Calu3 (cell line): ENCODE results near the gene HESX1. TPM values are rescaled to one million over a fixed set of nuclear protein-coding genes. Genes with fewer than 3 reads are reported as not detected.

ENCODE experiments used
- BruUV-seq: library from RNA; stranded (reverse); fragments of 400-500 nt; replicated peaks from 2 replicates; lab custom pipeline; 2021; lab: Mats Ljungman, UMichigan
- CTCF ChIA-PET: fragments of 300-600 bp; sonication (Branson Sonifier 250); formaldehyde crosslinking; loops from one replicate; lab custom pipeline; 2022; ENCODE audit warnings: antibody characterized with exemption; lab: Charles Lee
- DNase-seq: peaks from one replicate; pipeline ENCODE4 v3.0.0; 2022
- H3K27ac Mint-ChIP-seq: one replicate; pipeline ENCODE4 v1.8.0; 2022; ENCODE audit warnings: mixed read lengths; ENCODE audit not compliant: unreplicated experiment
- H3K27me3 Mint-ChIP-seq: one replicate; pipeline ENCODE4 v1.8.0; 2022; ENCODE audit warnings: mixed read lengths; ENCODE audit not compliant: unreplicated experiment
- H3K36me3 Mint-ChIP-seq: one replicate; pipeline ENCODE4 v1.8.0; 2022; ENCODE audit warnings: mild to moderate bottlenecking, moderate library complexity, mixed read lengths; ENCODE audit not compliant: insufficient read depth, unreplicated experiment
- H3K4me1 Mint-ChIP-seq: one replicate; pipeline ENCODE4 v1.8.0; 2022; ENCODE audit warnings: mild to moderate bottlenecking, low read depth, mixed read lengths; ENCODE audit not compliant: unreplicated experiment
- H3K4me3 Mint-ChIP-seq: one replicate; pipeline ENCODE4 v1.8.0; 2022; ENCODE audit warnings: mild to moderate bottlenecking, low read depth, moderate library complexity, mixed read lengths; ENCODE audit not compliant: unreplicated experiment
- H3K9me3 Mint-ChIP-seq: one replicate; pipeline ENCODE4 v1.8.0; 2022; ENCODE audit warnings: low read depth, mixed read lengths; ENCODE audit not compliant: unreplicated experiment
- CTCF ChIP-seq: fragments of 200-600 bp; IDR thresholded peaks from one replicate; pipeline ENCODE4 v1.8.0; 2022; ENCODE audit warnings: antibody characterized with exemption; ENCODE audit not compliant: unreplicated experiment
- intact Hi-C: fragments of 100-400 bp; cut with micrococcal nuclease; formaldehyde crosslinking; loops from one replicate; pipeline ENCODE4 v1.10.0; 2022; ENCODE audit not compliant: unreplicated experiment
- total RNA-seq: library from RNA; stranded (reverse); gene quantifications from 2 replicates; pipeline ENCODE4 v1.2.3, GENCODE V29; 2022

HESX1 gene
- total RNA-seq, 1 experiment from 2014 or later: 0.78 TPM

- H3K4me3 Mint-ChIP-seq: no peak overlapping the region
- DNase-seq: no peak
- TF ChIP-seq CTCF: no peak
- peaks cover 31% of the 10 kb centered on the region for H3K27me3 Mint-ChIP-seq
- no peak overlapping the region for H3K27ac Mint-ChIP-seq
- peaks cover 26% of the 10 kb centered on the region for H3K4me1 Mint-ChIP-seq
- CTCF ChIA-PET: no interaction called here
- no TSS peak for BruUV-seq
- H3K9me3 Mint-ChIP-seq: no peaks in the 10 kb centered on the region
- H3K36me3 Mint-ChIP-seq: peaks cover 19% of the 10 kb centered on the region
- intact Hi-C loops: loop anchor here (5.0 kb wide), 1 partner anchor 66 kb away; no protein-coding TSS in a partner anchor
These were observed 31.6 kb downstream of the HESX1 start for GRCh38 chr3:57168151-57168550.

- Mint-ChIP-seq H3K4me3 (no peak overlapping the region), H3K36me3 (peaks cover 19% of the 10 kb centered on the region), H3K27me3 (peaks cover 45% of the 10 kb centered on the region), H3K4me1 (peaks cover 26% of the 10 kb centered on the region), H3K27ac (no peak overlapping the region), H3K9me3 (no peaks in the 10 kb centered on the region)
- TF ChIP-seq CTCF: no peak
- no TSS peak for BruUV-seq
- intact Hi-C loops: loop anchor here (5.0 kb wide), 1 partner anchor 64 kb away; no protein-coding TSS in a partner anchor
- CTCF ChIA-PET: interaction anchor here (0.7 to 1.3 kb wide), 2 partner anchors 71 to 561 kb away, joined by 3 to 4 read pairs; no protein-coding TSS in a partner anchor
- DNase-seq: no peak
These were observed 33.1 kb downstream of the HESX1 start for GRCh38 chr3:57166660-57167059.

GRCh38 chr3:57165641-57166040 lies 34.1 kb downstream of the HESX1 start:
- Mint-ChIP-seq H3K4me3 (peak overlapping the region; percentile 74), H3K36me3 (peaks cover 19% of the 10 kb centered on the region), H3K27me3 (peaks cover 52% of the 10 kb centered on the region), H3K9me3 (no peaks in the 10 kb centered on the region), H3K27ac (peak overlapping the region; percentile 39), H3K4me1 (peaks cover 21% of the 10 kb centered on the region)
- no TSS peak for BruUV-seq
- CTCF ChIA-PET: interaction anchor here (1.3 kb wide), 1 partner anchor 70 kb away, joined by 3 read pairs; no protein-coding TSS in a partner anchor
- intact Hi-C loops: loop anchor here (5.0 kb wide), 1 partner anchor 63 kb away; no protein-coding TSS in a partner anchor
- no peak for DNase-seq
- TF ChIP-seq CTCF: no peak

GRCh38 chr3:57164657-57165573 lies 34.9 kb downstream of the HESX1 start, which contains the start of gene IL17RD:
Gene IL17RD, minus strand, starts transcription at chr3:57165353. Its CDS starts 67 bp downstream, at chr3:57165286.
- Mint-ChIP-seq H3K27ac (peak within 1 kb of the TSS; percentile 39), H3K4me1 (peaks cover 14% of the 10 kb centered on the region), H3K36me3 (peaks cover 19% of the 10 kb centered on the region), H3K27me3 (peaks cover 59% of the 10 kb centered on the region), H3K9me3 (no peaks in the 10 kb centered on the region), H3K4me3 (peak within 1 kb of the TSS; percentile 74)
- DNase-seq: peak; percentile 82
- BruUV-seq: no TSS peak
- no peak for TF ChIP-seq CTCF
- CTCF ChIA-PET: no interaction called here
- intact Hi-C loops: loop anchor here (5.0 kb wide), 1 partner anchor 63 kb away; no protein-coding TSS in a partner anchor
